Measurements from ENCODE around the gene C1QA.
"Not testable (repeated sequence)": the region's sequence is repeated elsewhere in the genome, so short reads cannot be mapped to it uniquely, and the experiment has no call there.

The C1QA gene

GRCh38 chr1:22641906-22642636 is 5.6 kb downstream of the C1QA start:
- peak; percentile 36 for DNase-seq

- DNase-seq: no peak
Measured at GRCh38 chr1:22643381-22643780, 7.0 kb downstream of the C1QA start, which contains the start of gene C1QC. Gene C1QC (plus strand): TSS chr1:22643633. CDS start chr1:22644024, 391 bp downstream.

- DNase-seq: no peak
Measured at GRCh38 chr1:22643928-22644327, 7.5 kb downstream of the C1QA start.

GRCh38 chr1:22645931-22646330 is 9.5 kb downstream of the C1QA start:
- no peak for DNase-seq

- DNase-seq: no peak
Measured at GRCh38 chr1:22646384-22646783, 10.0 kb downstream of the C1QA start.

GRCh38 chr1:22650089-22650693 is 13.8 kb downstream of the C1QA start:
- no peak for DNase-seq

GRCh38 chr1:22651941-22652856 is 15.8 kb downstream of the C1QA start:
- no peak for DNase-seq

GRCh38 chr1:22652881-22653316 is 16.5 kb downstream of the C1QA start, which contains the start of gene C1QB:
Gene C1QB (plus strand): TSS chr1:22653236. CDS start chr1:22659463, 6,227 bp downstream.
- DNase-seq: no peak

- no peak for DNase-seq
Measured at GRCh38 chr1:22654692-22655091, 18.3 kb downstream of the C1QA start.

GRCh38 chr1:22658385-22659163 is 22.1 kb downstream of the C1QA start:
- DNase-seq: no peak

- no peak for DNase-seq
Measured at GRCh38 chr1:22660716-22661241, 24.4 kb downstream of the C1QA start.

- DNase-seq: no peak
Measured at GRCh38 chr1:22661880-22662279, 25.5 kb downstream of the C1QA start.

- no peak for DNase-seq
Measured at GRCh38 chr1:22662318-22662717, 25.9 kb downstream of the C1QA start.

- no peak for DNase-seq
Measured at GRCh38 chr1:22662986-22663408, 26.6 kb downstream of the C1QA start.

GRCh38 chr1:22665752-22666151 is 29.3 kb downstream of the C1QA start:
- DNase-seq: no peak

GRCh38 chr1:22666412-22666811 is 30.0 kb downstream of the C1QA start:
- DNase-seq: no peak

GRCh38 chr1:22668840-22669239 is 32.4 kb downstream of the C1QA start:
- DNase-seq: not testable (repeated sequence)

GRCh38 chr1:22670352-22670975 is 34.0 kb downstream of the C1QA start:
- DNase-seq: no peak

- DNase-seq: no peak
Measured at GRCh38 chr1:22671999-22672398, 35.6 kb downstream of the C1QA start.

GRCh38 chr1:22673486-22674409 is 37.3 kb downstream of the C1QA start:
- DNase-seq: no peak

- no peak for DNase-seq
Measured at GRCh38 chr1:22674410-22674749, 38.0 kb downstream of the C1QA start.

Data from central memory CD4-positive, alpha-beta T cell (primary cell).